Stimulated activated CD8-positive, alpha-beta memory T cell treated with anti-CD3 and anti-CD28 coated beads, Interleukin-15, amount 100 ng/mL, for 24 hours (primary cell): Measurements from ENCODE around the gene TINAGL1.

ENCODE experiments used
- DNase-seq: peaks from one replicate; pipeline ENCODE4 v3.0.0-alpha.2; 2020; ENCODE audit warnings: low read depth

The TINAGL1 gene

DNA sequence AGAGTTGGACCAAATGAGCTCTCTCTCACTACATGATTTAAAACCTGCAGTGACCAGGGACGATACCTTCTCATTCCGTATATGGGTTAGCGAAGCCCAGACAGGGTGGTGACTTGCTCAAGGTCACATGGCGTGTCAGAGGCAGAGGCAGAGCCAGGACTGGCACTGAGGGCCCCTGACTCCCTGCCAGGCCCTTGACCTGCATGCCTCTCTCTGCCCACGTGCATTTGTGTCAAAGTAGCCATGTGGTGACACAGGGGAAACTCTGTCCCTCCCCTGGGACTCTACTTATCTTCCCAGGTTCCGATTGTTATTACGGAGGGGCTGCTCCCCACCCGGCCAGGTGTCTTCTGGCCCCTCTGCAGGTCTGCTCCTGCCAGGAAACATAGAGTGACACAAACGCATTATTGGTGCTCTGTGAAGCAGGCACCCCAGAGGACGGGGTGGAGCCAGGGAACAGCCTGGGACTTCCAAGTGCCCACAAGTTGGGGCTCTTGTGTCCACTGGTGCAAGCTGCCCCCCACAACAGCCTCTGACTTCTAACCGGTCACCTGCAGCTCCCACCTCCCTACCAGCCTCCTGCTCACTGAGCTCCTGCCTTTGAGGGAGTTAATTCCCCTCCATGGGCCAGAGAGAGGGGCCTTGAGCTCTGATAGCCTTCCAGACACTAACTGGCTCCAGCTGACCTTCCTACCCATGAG is 7.3 kb upstream of the TINAGL1 start:
- no peak for DNase-seq

- DNase-seq, result no peak
Observed at GRCh38 chr1:31569596-31570173, 6.6 kb upstream of the TINAGL1 start.

GRCh38 chr1:31570228-31570627 is 6.1 kb upstream of the TINAGL1 start:
- DNase-seq, result no peak

DNA sequence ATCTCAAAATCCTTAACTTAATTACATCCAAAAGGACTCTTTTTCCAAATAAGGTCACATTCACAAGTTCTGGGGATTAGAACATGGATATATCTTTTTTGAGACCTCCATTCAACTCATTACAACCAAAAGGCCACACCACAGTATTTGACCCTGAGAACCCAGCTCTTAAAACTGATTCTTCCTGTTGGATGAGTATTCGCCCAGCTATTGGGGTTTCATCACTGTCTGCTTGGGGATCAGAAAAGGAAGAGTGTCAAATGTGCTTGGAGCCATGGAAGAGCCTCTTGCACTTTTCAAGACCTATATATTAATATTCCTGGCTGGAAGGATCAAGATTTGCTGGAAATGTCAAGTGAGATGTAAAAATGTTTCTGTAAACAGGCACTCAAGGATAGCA is 5.4 kb upstream of the TINAGL1 start:
- DNase-seq, result no peak

- no peak for DNase-seq
Observed at GRCh38 chr1:31571340-31572295, 4.7 kb upstream of the TINAGL1 start.

DNA sequence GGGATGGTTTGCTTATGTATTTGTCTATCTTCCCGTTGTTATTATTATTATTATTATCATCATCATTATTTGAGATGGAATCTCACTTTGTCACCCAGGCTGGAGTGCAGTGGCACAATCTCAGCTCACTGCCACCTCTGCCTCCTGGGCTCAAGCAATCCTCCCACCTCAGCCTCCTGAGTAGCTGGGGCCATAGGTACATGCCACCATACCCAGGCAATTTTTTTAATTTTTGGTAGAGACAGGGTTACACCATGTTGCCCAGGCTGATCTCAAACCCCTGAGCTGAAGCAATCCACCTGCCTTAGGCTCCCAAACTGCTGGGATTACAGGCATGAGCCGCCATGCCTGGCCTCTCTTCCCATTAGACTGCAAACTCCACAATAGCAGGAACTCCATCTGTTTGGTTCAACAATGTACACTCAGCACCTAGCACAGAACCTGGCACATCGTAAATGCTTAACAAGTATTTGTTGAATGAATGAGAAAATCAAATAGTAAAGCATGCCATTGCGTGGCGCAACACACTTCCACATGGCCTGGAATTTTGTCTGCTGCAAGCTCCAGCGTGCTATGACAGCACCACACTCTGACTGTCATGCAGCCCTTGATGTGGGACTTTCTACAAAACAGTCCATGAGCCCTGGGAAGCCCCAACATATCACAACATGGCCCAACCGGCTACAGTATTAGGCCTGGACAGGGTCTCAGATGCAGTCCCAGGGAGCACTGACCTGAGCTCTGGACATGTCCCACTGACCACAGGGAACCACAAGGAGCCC is 3.8 kb upstream of the TINAGL1 start:
- no peak for DNase-seq

GRCh38 chr1:31573261-31573660 is 3.1 kb upstream of the TINAGL1 start:
- no peak for DNase-seq

DNA sequence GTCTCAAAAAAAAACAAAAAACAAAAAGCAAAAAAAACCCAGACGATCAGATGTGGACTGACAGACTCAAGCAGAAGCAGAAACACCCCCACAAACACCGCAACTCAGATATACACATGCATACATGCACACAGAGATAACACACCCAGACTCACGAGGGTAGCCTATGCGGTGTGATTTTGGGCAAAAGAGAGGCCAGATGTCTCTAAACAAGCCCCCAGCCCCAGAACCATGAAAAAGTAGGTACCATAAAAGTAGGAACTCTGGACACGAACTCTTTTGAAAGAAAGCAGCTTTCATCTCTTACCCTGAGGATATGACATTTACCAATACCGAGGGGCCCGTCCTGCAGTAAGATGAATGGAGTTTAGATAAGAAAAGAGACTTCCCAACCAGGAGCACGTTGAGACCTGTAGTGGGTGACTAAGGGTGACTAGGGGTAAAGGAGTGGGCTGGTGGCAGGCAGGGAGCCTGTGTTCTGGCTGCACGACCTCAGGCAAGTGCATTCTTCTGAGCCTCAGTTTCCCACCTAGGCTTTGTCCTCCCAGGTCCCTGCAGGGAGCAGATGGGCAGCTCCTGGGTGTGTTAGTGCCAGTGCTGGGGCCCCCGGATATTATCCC is 1.5 kb upstream of the TINAGL1 start:
- no peak for DNase-seq

GRCh38 chr1:31575369-31576140 is 760 bp upstream of the TINAGL1 start:
- no peak for DNase-seq

DNA sequence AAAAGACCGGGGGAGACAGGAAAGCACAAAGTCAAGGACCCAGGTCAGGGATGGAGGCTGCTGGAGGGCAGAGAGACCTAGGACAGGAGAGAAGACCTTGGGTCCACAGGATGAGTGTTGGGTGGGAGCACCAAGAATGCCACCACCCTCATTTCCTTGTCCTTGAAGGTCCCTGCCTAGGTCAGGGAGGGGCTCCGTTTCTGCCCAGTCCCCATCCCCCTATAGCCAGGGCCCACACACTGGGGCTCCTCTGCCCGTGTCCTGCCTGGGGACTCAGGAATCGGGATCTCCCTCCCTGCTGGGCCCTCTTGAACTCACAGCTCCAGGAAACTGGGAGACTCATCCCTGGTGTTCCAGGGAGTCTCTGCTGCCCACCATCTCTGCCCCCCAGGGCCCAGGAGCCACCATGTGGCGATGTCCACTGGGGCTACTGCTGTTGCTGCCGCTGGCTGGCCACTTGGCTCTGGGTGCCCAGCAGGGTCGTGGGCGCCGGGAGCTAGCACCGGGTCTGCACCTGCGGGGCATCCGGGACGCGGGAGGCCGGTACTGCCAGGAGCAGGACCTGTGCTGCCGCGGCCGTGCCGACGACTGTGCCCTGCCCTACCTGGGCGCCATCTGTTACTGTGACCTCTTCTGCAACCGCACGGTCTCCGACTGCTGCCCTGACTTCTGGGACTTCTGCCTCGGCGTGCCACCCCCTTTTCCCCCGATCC is 584 bp downstream of the TINAGL1 start:
- DNase-seq, result no peak

GRCh38 chr1:31577515-31578192 is 1.3 kb downstream of the TINAGL1 start:
- no peak for DNase-seq

- no peak for DNase-seq
Observed at GRCh38 chr1:31579374-31579773, 3.1 kb downstream of the TINAGL1 start.

- no peak for DNase-seq
Observed at GRCh38 chr1:31580513-31580870, 4.2 kb downstream of the TINAGL1 start.

- DNase-seq, result no peak
Observed at GRCh38 chr1:31580891-31581603, 4.7 kb downstream of the TINAGL1 start.

- DNase-seq, result no peak
Observed at GRCh38 chr1:31581821-31582810, 5.8 kb downstream of the TINAGL1 start.

DNA sequence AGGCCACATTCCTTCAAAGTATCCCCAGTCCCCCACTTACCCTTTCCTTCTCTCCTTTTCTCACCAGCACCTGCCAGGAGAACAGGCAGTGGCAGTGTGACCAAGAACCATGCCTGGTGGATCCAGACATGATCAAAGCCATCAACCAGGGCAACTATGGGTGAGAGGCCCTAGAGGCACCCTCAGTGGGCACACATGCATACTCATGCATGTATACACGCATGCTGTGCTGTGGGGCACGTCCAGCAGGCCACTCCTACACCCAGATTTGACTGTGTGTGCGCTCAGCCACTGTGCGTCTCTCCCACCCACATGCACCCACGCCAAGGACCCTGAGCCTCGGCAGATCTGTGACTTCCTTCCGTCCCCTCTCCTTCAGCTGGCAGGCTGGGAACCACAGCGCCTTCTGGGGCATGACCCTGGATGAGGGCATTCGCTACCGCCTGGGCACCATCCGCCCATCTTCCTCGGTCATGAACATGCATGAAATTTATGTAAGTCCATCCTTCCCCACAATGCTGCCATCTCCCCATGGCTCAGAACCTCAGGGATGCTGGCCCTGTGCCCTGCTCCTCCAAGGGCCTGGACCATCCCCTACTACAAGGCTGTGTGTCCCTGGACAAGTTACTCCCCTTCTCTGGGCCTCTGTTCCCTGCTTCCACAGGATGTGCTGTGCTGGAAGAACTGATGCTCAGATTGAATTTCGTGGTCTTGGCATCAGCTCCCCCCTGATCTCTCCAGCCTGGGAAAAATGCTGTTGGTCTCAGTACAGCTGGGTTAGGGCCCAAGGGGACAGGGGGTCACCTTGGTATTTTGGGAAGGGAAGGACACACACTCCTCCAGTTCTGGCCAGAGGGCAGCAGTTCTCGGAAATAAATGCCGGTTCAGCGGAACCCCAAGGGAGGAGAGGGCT is 7.0 kb downstream of the TINAGL1 start:
- no peak for DNase-seq
